ENCODE measurements around the gene SRBD1.
"Not testable (repeated sequence)": the region's sequence is repeated elsewhere in the genome, so short reads cannot be mapped to it uniquely, and the experiment has no call there.

SRBD1 gene

DNA sequence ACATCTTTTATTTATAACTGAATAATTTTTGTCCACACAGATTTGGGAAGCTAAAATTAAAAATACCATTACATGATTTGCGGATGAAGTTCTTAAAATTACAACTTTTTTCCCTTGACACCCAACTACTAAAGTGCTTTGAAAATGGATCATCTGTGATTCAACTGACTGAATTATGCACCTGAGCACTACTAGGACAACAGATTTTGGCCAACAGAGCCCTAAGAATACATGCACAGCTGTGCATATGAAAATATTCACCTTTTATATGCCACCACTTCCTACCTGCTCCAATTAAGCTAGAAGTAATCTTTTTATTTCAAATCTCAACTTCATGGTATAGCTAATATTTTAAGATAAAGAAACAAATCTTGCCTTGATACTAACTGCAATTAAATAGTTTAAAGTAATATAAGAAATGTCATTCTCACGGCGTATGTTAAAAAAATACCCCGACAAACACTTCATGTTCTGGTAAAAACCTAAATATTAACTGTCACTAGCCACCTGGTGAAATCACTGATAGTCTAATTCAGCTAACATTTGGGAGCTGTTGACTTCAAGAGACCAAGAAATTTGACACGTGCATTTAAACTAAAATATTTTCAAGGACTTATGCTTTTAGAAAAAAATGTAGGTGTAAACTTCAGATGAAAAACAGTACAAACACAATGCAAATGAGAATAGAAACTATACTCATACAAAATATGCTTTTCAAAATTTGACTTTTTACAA is 153.7 kb downstream of the SRBD1 start:
- DNase-seq, result no peak

DNA sequence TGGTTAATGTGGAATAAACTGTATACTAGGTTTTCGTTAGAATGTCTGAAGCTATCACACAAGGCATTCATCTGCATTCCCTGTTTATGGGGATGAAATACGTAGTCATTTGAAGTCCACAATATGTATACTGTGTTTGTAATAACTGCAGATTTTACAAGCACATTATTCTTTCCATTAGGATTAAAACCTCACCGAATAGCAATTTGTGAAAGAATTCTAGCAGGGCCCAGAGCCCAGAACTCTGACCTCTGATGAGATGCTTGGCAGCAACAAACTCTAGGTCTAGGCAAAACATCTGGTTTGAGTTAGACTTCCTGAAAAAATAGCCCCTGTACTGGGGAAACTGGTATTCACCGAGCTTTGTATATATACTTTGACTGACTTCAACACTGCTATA is 158.2 kb downstream of the SRBD1 start:
- no peak for DNase-seq

DNA sequence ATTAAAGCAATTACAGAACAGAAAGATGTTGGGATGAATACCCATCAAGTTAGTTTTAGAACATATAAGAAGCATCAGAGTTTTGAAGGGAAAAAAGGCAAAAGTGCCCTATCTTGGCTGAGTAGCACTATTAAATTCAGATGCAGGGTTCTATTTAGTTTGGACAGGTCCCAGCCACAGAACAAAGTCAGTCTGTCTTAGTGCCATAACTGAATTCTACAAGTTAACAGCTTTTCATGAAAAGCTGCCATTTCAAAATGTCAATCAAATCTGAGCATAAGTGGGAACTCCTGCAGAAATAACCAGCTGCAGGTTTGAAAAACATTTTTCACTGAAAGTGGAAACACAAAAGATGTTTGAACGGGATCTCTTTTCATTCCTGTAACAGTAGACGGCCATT is 160.4 kb downstream of the SRBD1 start:
- no peak for DNase-seq

DNA sequence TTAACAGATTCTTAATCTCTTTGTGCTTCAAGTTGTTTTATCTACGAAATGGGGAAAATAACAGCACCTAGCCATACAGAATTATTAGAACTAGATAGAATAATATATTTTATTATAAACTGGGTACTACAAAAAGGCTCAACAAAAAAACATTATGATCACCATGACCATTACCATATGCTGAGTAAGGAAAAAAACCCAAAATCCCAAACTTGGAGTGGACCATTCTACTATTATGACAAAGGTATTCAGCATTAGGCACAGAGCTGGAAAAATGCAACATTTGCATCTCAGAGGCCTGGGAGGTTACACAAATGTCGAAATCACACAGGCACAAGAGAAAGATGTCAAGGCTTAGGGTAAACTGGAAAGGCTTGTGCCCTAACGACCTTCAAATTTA is 162.8 kb downstream of the SRBD1 start:
- DNase-seq, result no peak

DNA sequence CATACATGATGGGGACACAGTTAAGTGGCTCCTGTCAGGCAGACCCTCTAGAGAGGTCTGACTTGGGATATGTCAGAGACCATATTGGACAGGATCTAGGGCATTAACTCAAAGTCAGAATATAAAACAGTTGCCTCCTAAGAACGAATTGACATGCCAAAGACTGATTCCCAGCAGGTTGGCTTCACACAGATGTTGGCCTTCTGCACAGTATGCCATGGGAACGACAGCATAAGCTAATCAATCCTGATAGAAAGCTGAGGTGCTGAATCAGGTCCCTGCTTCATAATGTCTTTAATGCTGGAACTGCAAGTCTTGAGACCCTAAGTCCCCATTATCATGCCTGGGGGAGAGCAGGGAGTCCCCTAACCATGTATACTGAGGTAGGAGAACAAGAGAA is 165.1 kb downstream of the SRBD1 start:
- DNase-seq, result no peak

DNA sequence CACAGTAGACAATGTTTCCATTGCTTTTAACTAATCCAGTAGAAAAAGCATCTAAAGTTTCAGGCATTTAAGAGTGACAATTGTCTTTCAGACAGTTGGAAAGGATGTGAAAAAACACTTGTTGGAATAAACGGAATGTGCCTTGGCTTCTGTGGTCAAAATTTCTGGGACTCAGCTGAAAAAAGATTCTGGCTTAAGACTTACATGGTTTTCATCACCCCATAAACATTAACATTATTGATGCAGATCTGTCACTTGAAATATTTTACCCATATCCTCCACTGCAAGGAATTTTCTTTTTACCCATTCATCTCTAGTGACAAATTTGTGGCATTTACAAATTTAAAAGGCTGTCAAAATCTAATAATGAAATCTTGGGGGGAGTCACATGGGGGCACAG is 166.0 kb downstream of the SRBD1 start:
- DNase-seq, result no peak

DNA sequence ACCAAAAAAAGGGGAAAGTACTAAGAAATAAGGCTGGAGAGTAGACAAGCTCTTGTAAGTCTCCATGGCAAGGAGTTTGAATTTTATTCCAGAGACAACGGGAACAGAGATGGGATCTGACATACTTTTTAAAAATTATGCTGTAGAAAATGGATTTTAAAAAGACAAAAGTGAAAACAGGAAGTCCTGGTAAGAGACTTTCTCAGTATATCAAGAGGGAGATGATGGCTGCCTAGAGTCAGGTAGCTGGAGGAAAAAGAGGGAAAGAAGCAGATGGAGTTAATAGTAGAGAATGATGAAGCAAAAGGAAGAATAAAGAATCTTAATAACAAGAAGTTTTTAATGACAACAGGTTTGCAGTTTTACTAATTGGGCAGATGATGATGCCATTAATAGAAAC is 168.1 kb downstream of the SRBD1 start:
- no peak for DNase-seq

DNA sequence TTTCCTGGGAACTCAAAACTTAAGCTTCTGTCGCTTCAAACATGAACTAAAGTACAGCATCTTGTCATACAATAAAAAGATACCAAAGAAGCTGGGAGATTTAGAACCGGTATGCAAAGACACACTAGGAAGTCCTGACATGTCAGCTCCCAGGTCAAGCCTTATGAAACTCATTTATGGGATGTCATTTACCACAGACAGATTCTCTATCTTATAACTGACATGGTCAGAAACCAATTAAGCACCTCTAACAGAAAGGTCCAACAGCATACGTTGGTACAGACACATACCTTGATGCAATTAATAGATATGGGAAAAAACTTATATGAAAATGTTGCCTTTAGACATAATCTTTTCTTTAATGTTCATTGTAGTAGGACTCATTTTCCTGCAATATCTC is 169.0 kb downstream of the SRBD1 start:
- DNase-seq, result no peak

DNA sequence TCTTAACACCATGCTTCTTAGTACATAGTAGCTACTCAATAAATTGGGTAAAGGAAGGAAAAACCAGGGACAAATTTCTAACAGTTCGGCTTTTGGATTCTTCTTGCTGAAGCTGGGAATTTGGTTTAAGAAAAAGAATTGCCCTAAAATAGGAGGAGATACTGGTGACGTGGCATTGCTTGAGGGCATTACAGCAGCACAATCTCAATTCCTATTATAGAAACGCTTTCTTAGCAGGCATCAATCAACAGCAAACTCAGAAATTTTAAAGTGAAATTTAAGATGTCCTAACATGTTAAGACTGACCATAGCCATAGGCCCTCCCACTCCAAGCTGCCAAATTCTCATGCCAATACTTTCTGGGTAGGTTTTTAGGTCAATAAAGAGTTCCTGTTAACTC is 169.5 kb downstream of the SRBD1 start:
- no peak for DNase-seq

DNA sequence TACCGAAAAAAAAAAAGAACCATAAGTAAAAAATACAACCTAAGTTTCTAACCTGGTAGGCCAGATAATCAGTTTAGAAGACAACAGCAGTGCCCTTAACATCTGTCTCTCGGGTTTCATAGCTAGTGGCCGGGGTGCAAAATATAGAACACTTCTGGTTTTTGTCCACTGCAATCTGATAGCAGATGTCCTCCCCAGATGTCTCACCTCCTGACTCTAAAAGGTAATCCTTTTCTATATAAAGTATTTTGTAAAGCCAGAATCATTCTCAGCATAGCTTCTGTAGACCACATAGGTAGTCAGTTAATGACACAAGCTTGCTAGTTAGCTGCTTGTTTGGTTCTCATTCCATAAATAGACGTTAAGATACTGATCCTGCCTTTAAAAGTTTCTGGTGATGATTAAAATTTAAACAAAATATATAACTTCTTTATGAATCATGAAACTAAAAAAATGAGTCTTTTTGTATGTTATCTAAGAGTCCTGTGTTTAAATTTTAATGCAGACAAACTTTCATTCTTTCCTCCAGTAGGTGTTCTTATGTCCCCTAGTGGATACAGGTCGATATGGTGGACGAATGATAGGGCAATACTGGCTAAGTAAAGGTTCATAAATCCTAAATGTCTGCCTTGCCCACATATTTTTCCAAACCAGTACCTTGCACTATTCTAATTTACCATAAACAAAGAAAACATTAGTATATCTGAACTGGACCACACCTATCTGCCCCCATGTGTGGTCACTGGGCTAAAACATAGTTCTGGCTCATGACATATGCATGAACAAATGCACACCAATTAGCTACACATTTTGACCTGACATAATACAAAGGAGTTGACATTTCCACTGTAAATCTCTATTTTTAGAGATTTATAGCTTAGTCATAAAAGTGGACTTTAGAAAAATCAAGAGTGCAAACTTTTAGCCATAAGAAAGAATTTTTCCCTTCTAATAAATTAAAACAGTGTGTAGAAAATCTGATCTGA is 171.0 kb downstream of the SRBD1 start:
- no peak for DNase-seq

DNA sequence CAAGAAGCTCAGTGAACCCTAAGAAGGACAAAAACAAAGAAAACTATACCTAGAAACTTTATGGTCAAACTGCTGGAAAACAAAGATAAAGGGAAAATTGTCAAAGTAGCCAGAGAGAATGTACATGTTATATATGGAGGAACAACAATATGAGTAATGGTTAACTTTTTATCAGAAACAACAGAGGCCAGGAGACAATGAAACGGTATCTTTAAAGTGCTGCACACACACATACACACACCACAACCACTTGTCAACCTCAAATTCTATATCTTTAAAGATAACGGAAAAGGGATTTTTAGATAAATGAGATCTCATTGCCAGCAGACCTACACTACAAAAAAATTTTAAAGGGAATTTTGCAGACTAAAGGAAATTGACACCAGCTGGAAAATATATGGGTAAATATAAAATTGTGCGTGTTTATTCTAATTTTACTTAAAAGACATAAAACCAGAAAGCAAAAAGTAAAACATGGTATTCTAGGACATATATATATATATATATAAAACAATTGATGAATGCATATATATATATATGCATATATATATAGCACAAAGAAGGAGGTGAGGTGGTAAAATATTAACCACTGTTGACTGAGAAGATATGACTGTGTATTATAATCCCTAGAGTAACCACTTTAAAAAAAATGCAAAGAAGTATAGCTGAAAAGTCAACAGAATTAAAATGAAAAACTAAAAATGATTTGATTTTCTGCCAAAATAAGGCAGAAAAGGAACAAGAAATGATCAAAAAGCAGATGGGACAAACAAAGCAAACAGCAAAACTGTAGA is 172.0 kb downstream of the SRBD1 start:
- DNase-seq, result no peak

DNA sequence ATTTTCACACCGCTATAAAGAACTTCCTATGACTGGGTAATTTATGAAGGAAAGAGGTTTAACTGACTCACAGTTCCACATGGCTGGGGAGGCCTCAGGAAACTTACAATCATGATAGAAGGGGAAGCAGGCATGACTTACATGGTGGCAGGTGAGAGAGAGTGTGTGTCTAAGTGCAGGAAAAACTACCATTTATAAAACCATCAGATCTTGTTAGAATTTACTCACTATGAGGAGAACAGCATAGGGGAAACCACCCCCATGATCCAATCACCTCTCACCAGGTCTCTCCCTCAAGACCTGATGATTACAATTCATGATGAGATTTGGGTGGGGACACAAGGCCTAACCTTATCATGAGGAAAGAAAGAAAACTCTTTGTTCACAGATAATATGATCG is 174.6 kb downstream of the SRBD1 start:
- no peak for DNase-seq

DNA sequence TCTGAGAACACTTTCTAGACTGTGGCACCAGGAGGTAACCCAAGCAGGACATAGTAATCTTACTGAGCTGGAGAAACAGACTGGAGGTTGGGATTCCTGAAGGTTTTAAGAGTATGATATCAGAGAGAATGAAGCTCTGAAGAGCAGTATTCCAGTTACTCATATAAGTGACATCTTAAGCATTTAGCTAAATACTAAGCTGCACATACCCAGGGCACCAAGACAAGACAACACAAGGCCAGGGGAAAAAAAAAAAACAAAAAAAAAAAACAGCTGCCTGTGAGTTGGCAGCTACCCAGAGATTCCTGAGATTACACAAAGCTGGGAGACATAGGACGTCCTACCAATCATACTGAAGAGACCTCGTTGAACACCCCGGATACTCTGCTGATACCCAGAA is 175.8 kb downstream of the SRBD1 start:
- DNase-seq, result no peak

DNA sequence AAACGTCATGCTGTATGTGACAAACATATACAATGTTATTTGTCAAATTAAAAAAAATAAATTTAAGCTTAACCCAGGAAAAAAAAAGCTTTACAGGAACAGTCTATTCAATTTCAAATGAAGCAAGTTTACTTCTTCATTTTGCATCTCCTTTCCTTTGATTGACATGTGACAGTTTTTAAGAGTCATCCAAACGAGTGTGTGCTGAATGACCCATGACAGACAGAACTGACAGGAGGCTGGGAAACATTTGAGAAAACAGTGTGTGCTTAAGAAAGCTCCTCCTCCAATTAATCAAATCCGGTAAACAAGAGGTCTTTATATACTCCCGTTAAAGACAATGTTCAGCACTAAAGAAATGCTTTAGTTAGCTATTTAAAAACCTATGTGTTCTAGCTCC is 177.7 kb downstream of the SRBD1 start:
- no peak for DNase-seq

DNA sequence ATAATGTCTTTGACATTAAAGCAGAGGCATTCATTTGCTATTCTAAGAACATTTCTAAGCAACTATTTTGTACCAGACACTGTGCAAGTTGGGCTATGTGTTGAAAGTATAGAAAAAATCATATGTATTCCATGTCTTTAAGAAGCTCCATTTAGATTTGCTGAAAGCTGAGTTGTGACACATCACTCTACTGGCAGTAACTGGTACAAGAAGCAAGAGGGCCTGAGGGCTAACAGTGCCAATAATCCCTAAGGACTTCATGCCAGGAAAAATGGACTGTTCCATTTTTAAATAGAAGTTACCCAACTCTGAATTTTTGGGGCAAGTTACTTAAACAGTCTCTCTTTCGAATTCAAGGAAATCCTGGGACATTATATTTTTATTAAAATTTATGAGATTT is 178.7 kb downstream of the SRBD1 start:
- DNase-seq, result no peak

DNA sequence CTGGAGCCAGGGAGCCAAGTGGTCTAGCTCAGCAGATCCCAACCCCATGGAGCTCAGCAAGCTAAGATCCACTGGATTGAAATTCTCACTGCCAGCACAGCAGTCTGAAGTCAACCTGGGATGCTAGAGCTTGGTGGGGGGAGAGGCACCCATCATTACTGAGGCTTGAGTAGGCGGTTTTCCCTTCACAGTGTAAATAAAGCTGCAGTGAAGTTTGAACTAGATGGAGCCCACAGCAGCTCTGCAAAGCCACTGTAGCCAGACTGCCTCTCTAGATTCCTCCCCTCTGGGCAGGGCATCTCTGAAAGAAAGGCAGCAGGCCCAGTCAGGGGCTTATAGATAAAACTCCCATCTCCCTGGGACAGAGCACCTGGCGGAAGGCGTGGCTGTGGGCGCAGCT is 185.0 kb downstream of the SRBD1 start:
- DNase-seq, result not testable (repeated sequence)

DNA sequence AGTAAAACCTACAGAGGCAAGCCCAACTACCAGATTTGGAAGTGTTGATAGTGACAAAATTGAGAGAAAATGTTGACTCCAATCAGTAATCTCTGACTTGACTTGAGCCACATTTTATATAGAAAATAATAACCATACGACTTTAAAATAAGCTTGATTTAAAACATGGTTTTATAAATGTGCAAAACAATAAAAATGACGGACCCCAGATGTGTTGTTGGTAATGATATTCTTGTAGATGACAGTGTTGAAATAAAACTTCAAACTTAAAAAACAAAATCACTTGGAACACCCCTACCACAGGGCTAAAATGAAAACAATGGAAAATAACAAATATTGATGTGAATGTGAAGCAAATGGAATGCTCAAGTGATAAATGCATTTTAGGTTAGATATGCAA is 188.1 kb downstream of the SRBD1 start:
- DNase-seq, result no peak

DNA sequence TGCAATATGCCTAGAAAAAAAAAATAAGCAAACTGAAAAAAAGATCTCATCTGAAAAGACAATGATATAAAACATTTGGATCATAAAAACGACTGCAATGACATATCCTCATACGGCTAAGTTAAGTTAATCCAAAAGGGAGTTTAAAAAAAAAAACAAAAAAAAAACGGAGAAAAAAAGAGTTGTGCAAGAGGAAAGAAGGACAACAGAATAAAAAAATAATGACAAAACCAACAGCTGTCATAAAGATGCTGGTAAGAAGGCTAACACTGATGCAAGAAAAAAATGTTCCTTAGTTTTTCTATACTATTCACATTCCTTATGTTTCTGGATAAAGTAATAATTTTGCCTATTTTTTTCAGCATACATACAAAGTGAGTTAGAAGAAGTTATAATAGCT is 192.5 kb downstream of the SRBD1 start:
- DNase-seq, result no peak

DNA sequence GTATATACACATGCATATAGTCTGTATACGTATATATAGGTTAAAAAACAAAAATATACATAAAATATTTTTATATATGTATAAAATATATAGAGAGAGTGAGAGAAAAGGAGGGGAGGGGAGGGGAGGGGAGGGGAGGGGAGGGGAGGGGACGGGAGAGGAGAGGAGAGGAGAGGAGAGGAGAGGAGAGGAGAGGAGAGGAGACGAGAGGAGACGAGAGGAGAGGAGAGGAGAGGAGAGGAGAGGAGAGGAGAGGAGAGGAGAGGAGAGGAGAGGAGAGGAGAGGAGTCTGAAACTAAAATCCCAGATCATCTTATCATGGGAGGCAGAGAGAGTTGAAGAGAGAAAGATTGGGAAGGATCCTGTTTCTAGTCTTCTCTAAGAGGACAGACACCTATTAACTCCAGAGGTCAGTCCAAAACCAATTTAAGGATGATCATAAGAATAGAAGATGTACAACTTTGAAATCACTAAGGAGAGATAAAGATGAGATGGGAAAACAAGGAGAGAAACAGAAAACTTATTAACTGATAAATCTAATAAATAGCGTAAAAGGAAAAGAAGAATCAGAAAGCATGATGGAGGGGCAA is 195.4 kb downstream of the SRBD1 start:
- no peak for DNase-seq

DNA sequence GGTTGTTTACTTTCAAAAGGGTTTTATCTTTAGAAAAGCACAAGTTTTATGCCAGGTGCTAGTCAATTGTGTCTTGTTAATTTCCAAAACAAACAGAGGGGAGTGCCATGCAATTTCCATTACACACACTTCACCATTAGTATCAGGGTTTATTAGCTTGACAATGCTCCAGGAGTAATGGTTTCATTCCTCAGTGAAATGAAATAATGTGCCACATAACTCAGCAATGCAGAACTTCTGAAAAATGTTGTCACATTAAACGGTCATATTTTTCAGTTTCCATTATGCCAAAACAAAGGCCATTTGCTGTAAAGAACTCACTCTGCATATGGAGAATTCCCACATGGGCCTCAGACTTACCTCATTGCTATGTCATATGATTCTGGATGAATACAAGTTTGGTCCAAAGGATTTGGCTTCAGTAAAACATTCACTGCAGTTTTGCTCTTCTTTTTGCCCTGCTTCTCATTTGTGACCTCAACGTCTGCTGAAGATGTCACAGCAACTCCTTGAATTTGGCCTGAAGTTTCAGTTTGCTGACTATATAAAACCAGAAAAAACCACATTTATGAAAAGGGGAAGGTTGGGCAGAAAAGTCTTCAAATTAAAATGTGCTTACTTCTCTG is 198.2 kb downstream of the SRBD1 start:
- DNase-seq, result no peak

DNA sequence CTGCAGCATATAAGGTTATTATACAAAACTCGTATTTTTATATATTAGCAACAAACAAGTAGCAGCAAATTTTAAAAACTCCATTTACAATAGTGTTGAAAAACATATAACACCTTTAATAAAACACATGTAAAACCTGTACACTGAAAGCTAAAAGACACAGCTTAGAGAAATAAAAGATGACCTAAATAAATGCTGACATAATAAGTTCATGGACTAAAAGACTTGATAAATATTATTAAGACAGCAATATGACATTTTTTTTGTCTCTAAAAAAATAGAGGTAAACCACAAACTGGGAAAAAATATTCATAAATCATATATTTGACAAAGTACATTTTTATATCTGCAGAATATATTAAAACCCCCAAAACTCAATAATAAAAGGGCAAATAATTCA is 201.4 kb downstream of the SRBD1 start:
- no peak for DNase-seq

DNA sequence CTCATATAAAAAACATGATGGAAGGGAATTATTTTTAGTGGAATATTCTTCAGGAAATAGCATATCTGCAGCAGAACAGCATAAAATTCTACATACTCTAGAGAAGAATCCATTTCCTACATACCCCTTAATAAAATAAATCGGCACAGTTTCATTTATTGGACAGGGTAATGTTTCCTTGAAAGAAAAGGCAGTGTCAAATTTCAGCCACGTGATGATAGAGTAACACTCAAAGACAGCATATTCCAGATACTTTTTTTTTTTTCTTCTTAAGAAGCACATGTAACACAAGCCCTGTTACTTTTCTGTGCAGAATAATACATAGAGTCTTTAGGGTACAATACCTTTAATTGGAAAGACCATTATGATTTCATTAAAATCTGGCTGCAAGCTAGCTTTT is 204.4 kb downstream of the SRBD1 start:
- no peak for DNase-seq
